ENCODE data around the gene CYTH1.

Gene CYTH1

GRCh38 chr17:78734793-78735641 lies 47.1 kb downstream of the CYTH1 start:
- DNase-seq, result no peak

DNA sequence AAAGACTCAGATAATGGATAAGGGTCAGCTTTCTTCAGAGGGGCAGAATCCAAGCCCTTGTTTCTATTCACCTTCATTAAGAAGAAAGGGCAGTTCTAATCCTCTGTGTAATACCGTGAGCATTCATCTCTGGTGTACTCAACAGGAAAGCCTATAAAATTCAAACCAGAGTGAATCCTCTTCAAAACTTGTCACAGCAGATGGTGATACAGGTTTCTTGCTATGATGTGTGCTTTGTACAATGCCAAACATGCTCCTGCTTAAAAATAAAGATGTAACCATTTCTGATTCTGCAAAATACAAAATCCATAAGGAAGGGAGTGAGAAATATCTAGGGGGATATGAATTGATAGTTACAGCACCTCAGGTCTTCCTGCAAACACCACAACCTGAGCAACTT lies 49.7 kb downstream of the CYTH1 start:
- DNase-seq, result no peak

- no peak for DNase-seq
Observed at GRCh38 chr17:78731904-78732303, 50.2 kb downstream of the CYTH1 start.

- DNase-seq, result no peak
Observed at GRCh38 chr17:78729641-78730040, 52.4 kb downstream of the CYTH1 start.

DNA sequence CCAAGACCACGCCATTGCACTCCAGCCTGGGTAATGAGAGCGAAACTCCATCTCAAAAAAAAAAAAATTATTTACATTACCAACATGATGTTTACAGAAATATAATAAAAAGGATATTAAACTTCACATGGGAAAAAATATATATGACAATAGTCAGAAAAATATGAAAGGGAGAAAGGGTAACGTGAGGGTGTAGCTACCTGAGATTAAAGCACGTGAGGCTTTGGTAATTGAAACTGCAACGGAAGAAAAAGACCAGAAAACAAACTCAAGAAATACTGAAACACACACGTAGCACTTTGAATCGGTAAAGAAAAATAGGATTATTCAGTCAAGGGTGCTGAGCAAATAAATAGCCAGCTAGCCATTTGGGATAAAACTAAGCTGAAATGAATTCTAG lies 53.6 kb downstream of the CYTH1 start:
- no peak for DNase-seq

- no peak for DNase-seq
Observed at GRCh38 chr17:78727476-78728229, 54.4 kb downstream of the CYTH1 start.

GRCh38 chr17:78727057-78727456 lies 55.0 kb downstream of the CYTH1 start:
- DNase-seq, result no peak

GRCh38 chr17:78726513-78726912 lies 55.6 kb downstream of the CYTH1 start:
- DNase-seq, result no peak

DNA sequence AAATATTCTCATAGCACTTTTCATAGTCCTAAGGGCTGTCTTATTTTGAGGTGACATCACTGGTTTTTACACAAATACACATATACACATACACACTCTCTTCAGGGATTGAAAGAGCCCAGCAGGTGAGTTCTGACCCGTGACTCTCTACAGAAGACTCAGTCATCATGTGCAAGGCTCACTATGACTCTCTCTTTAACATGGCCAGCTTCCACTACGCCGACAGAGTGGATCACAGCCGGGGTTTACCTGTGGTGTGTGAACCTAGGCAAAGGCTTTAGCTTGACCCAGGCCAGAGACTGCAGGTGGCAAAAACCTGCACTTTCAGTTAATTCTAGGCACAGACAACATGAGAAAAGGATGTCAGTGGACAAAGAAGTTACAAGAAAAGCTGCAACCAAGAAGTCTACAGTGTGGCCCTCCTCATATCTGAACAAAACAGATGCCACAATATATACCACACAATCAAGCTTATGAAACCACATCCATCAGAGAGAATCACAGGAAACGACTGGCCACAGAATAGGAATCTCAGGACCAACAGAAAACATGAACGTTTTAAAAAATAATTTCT lies 56.5 kb downstream of the CYTH1 start:
- no peak for DNase-seq

DNA sequence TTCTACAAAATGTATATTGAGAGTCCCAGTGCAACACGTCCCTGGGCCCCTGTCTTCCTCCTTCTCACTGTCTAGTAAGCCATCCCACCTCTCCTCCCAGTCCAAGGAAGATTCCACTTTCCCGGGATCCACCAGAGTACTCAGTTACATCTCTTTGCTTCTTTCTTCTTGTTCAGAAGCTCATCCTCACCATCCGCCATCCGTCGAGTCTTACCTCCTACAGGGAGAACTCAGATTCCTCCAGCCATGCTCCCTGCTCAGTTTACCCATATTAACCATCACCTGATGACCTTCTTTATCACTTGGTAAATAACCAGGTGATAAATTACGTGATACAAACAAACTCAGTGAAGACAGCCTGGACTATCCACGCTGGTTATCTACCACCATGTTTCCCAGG lies 57.1 kb downstream of the CYTH1 start:
- no peak for DNase-seq

- no peak for DNase-seq
Observed at GRCh38 chr17:78724544-78724943, 57.5 kb downstream of the CYTH1 start.

GRCh38 chr17:78723957-78724356 lies 58.1 kb downstream of the CYTH1 start:
- DNase-seq, result no peak

DNA sequence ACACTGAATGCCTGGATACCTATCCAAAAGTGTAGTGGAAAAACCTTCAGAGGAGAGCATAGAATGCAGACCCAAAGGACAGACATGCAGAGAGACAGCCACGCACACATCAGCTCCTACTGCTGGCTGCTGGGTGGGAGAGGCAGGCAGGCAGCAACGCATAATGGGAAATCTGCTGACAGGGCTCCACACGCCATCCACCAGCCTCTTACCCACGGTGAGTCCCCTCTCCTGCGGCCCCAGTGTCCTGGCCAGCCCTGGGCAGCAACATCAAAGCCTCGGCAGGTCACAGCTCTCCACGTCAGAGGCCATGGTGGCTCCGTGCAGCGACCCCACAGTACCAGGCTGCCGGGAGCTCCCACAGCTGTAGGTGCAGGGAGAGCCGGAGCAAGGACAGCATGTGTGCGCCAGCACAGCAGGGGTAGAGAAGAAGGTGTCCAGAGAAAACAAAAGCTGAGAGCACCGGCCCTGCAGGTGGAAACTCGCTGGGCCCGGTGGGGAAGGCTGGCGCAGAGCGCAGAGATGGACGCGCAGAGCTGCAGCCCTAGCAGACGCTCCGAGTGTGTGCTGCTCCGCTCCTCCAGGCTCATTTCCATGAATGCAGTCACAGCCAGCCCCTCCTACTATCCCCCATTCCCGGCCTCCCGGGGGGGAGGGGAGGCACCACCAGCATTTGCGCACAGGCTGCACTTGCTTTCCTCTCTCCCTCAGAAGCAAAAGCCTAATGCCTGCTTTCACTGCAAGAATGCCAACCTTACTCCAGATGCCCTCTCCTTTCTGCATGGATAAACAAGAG lies 58.9 kb downstream of the CYTH1 start:
- peak; percentile 30 for DNase-seq

DNA sequence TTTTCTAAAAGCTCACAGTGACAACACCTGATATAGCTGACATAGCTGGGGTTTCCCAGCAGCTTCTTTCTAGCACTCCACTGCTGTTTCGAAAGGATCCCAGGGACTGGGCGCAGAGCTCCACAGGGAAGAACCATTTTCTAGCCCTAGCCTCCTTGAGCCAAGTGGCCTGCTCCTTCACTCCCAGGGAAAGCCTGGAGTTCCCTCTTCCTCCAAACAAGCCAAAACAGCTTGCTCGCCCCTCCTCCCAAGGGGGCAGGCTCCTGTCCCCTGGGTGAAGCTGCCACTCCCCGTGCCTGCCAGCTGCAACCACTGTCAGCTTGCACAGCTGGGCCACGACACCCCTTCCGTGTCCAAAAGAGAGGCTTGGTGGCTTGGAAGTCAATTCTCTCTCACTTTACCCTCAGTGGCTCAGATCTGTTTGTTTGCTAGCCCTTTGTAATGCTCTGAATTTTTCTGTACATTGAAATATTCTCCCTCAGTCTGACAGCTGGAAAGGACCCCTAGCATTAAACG lies 59.8 kb downstream of the CYTH1 start:
- DNase-seq, result no peak

- DNase-seq, result no peak
Observed at GRCh38 chr17:78719630-78720298, 62.3 kb downstream of the CYTH1 start.

GRCh38 chr17:78718575-78719208 lies 63.4 kb downstream of the CYTH1 start:
- DNase-seq, result no peak

- peak; percentile 67 for DNase-seq
Observed at GRCh38 chr17:78717431-78717980, 64.6 kb downstream of the CYTH1 start.

- peak; percentile 70 for DNase-seq
Observed at GRCh38 chr17:78716814-78717393, 65.2 kb downstream of the CYTH1 start.

DNA sequence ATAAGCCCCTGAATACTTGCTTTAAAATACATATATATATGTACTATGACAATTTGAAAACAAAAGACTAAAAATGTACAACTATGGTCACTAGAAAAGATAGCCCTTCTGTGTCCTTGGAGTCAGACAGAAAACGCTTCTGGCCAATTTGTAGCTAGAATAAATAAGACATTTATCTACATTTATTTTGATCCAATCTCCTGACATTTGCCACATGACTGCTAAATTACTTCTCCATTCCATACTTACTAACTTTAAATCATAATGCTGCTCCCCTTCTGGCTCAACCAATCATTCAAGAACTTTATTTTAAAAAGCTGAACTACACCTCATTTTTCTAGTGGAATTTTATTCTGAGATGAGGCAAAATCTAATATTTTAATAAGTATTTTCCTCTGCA lies 65.8 kb downstream of the CYTH1 start:
- DNase-seq, result no peak

DNA sequence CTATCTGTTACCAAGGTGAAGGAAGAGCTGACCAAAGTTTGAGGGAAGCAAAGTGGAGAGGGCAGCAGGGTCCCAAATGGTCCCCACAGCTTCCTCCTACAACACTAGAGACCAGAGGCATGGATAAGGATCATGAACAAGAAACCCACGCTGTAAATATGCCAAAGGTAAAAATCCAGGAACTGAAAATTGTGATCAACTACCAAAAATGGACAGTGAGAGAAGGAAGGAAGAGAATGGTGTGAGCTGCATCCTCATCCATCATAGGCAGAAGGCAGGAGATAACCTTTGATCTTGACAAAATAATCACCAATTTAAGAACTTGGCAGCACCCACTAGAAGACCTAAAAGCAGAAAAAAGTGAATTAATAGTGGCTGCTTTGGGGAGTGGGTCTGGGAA lies 66.2 kb downstream of the CYTH1 start:
- DNase-seq, result no peak
